ENCODE results near the gene HPS5. TPM values are rescaled to one million over a fixed set of nuclear protein-coding genes. Genes with fewer than 3 reads are reported as not detected.
A peak's percentile ranks its signal among the peaks of the same experiment; 100 is the strongest.
"Not testable (repeated sequence)": the region's sequence is repeated elsewhere in the genome, so short reads cannot be mapped to it uniquely, and the experiment has no call there.

The HPS5 gene
- total RNA-seq, 1 donor from 2014 or later: 44.5 TPM

DNA sequence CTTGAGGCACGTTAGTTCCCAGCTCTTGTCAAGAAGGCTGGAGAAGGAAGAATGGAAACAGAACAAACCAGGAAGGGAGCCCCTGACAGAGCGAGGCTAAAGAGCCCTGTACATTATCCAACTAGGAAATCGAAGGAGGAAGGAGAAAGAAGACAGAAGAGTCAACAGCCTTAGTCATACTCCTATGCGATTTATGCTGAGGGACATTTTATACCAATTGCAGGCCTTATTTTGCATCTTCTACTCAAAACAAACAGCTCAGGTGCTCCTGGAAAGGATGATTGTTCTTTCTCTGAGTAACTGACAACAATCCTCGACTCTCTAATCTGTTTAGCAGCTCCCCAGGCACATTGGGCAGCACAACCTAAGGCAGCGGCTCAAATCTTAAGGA is 74.8 kb downstream of the HPS5 start:
- DNase-seq (ENCODE audit: low spot score); intact Hi-C loops (cut with DNase I); ATAC-seq: not testable (repeated sequence)

DNA sequence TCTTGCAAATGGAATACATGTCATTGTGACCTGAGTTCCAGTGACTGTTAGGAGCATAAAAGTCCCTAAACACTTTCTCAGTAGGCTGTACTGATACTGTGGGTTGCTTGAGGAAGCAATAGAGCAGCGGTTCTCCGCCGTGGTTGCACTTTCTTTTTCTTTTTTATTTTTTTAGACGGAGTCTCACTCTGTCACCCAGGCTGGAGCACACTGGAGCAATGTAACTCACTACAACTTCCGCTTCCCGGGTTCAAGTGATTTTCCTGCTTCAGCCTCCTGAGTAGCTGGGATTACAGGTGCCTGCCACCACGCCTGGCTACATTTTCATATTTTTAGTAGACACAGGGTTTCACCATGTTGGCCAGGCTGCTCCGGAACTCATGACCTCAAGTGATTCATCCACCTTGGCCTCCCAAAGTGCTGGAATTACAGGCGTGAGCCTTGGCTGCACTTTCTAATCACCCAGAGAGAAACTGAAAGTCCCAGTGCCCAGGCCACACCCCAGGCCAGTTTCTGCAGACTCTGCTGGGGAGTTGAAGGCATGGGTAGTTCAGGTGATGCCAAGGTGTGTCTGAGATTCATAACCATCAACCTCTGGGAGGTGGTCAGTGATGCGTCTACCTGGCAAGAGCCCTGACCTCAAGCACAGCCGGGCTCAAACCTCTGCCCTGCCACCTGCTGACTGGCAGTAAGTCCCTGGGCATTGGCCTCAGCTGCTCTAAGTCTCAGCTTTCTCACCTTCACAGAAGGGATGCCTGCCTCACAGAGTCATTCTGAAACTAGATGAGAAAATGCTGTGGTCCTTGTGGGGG is 75.4 kb downstream of the HPS5 start:
- intact Hi-C loops (cut with DNase I); DNase-seq (ENCODE audit: low spot score): not testable (repeated sequence)
- ATAC-seq: peak; percentile 32

DNA sequence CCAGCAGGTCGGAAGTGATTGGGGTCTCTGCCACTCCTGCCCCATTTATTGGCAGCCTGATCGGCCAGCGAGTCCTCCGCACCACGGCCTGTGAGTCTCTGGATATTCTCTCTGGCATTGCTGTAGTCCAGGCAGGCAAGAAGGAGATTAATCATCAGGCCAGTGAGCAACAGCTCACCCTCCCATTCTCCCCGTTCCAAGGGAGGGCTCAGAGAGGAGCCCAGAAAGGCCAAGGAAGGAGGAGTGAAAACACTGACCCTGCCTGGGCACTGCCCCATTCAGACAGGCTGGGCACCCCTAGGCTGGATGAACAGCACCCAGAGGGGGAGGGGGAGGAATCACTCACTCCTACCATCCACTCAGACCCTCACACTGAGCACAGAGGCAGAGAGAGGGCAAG is 76.5 kb downstream of the HPS5 start:
- DNase-seq (ENCODE audit: low spot score): no peak
- ATAC-seq: no peak
- intact Hi-C loops (cut with DNase I): no loop called here

DNA sequence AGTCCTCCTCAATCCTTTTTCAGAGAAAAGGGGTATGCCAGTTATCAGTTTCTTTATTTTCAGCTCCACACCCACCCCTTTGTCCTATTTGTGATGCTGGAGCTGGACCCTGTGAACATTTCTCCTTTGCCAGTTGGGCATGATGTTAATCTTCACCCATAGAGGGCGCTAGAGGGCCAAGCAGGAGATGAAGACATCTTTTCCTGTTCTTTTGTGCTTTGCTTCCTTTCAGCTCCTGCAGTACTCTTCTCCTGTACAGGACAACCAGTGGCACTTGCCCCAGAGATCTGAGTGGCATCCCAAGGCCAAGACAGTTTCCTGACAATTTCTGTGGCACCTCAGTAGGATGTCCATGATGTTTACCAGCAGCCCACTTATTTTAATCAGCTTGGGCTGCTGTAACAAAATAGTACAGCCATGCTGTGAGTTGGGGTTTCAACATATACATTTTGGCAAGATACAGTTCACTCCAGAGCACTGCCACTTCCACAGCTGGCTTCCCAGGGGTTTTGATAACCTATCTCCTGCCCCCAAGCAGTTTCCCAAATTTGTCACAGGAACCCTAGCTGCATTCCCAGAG is 78.1 kb downstream of the HPS5 start:
- ATAC-seq: no peak
- DNase-seq (ENCODE audit: low spot score): peak; percentile 62
- intact Hi-C loops (cut with DNase I): no loop called here

DNA sequence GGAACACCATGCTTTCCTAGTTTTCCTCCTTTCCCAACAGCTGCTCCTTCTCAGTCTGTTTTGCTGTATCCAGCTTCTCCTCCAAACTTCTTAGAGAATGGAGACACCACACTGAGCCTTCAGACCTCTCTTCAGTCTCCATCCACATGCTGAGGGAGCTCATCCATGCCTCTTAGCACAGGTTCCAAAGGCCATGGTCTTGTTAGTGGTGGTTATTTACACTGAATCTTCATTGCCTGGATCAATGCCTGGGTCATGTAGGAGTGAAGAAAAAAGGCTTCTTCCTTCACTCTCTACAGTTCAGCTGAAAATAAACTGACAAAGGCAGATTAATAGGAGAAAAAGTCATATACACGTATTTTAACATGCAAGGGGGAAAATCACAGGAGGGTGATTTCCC is 82.3 kb downstream of the HPS5 start:
- intact Hi-C loops (cut with DNase I): no loop called here
- ATAC-seq (no peak), DNase-seq (ENCODE audit: low spot score) (no peak)

DNA sequence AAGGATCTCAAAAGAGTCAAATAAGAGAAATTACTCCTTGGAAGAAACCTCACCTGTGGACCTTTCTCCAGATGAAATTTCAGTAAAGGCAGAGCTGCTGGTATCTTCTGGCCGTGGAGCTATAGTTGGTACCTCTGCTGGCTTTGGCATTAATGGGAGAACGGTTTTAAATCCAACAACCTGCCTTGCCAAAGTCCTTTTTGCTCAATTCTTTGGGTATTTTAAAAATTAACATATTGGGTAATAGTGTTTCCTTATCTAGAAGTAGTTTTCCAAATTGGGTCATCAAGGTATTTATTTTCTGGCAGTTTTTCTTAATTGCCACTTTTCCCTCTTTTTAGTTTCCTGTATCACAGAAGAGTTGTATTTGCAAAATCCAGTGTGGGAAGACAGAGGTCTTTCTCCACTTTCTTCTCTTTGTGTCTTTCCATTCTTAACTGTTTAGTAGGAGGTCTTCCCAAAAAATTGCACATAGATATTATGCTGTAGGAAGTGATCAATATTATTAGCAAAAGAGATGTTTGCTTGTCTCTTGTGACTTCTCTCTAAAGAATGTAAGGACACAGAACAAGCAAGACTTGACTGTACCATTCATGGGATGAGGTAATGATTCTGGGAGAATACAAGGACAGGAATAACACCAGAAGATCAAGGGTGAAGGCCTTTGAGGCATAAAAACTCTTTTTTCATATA is 85.1 kb downstream of the HPS5 start, which contains the start of gene SAA4:
TSS of gene SAA4 (minus strand) at position 139 of the 693 bp plus-strand sequence. CDS start 876 bp downstream, outside the sequence.
- ATAC-seq (no peak), DNase-seq (ENCODE audit: low spot score) (no peak)
- intact Hi-C loops (cut with DNase I): no loop called here

DNA sequence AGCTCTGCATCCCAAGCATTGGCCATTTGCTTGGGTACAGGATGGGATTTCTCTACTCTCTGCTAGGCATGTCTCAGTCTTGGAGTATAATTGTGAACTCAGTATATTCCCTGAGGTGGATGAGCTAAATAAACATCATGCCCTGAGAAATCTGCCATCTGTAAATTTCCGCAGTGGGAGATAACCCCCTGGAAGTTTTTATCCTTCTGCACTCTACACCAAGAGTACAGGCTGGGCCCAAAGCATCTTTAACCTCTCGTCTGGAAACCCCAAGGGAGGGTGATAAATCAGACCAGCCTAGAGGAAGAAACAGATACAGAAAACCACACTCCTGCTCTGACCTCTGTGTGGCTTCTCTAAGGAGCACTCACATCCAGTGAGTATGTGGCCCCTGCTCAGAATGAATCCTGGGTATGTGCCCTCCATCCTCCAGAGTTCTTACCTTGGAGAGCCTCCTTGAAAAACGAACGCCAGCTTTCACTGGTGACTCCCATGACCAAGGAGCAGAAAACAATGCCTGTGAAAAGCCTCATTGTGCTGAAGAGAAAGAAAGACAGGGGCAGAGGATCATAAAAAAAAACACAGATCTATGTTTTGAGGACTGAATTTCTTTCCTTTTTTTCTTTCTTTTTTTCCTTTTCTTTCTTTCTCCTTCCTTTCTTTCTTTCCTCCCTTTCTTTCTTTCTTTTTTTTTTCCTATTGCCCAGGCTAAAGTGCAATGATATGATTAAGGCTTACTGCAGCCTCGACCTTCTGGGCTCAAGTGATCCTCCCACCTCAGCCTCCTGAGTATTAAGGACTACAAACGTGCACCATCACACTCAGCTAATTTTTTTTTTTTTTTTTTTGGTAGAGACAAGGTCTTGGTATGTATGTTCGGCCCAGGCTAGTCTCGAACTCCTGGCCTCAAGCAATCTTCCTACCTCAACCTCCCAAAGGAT is 86.3 kb downstream of the HPS5 start:
- intact Hi-C loops (cut with DNase I): no loop called here
- ATAC-seq: no peak
- no peak for DNase-seq (ENCODE audit: low spot score)

DNA sequence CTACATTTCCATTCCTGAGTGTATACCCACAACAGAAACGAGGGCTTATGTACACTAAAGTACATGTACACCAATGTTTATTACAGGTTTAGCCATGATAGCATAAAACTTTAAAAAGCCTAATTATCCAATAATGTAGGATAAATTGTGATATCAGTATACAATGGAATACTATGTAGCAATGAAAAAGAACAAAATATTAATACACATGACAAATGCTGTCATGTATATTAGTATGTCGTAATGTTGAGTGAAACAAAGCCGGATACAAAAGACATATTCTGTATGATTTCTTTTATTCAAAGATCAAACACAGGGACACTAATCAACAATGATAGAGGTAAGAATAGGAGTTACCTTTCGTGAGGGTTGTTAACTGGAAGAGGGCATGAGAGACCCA is 88.0 kb downstream of the HPS5 start:
- DNase-seq (ENCODE audit: low spot score) (no peak), ATAC-seq (no peak)
- intact Hi-C loops (cut with DNase I): no loop called here

DNA sequence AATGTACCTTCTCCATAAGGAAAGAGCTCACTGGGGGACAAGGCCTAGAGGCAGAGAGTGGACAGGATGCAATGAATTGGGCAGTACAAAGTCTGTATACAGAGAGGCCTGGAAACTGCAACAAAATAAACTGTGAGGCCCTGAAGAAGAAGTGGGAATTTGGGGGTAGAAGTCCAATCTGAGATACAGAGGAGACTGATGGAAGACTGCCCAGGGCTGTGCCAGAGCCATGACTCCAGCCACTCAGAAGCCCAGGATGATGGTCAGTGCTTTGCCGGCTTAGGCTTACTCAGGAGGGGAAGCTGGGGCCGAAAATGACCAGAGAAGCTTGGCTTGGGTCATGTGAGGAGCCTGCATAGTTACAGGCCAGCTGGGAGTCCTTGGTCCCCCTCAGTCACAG is 91.1 kb downstream of the HPS5 start:
- intact Hi-C loops (cut with DNase I): no loop called here

DNA sequence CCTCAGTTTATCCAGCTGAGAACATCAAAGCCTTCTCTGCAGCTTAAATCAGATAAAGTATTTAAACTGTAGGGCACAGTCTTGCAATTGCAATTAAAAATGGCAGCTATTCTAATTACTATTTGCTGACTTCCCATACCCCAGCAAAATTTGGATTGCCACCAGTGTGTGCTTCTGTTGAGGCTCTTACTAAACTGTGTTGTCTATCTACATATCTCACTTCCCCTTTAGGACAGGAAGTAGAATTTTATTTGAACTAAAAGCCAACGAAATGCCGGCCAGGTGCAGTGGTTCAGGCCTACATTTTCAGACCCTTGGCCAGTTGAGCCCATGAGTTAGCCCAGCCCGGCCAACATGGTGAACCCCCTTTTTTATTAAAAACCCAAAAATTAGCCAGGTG is 92.4 kb downstream of the HPS5 start:
- intact Hi-C loops (cut with DNase I): no loop called here

More for the DNA sequence above, 91.1 kb downstream of the HPS5 start:
- DNase-seq (ENCODE audit: low spot score) (no peak), ATAC-seq (no peak)

More for the DNA sequence above, 92.4 kb downstream of the HPS5 start:
- no peak for DNase-seq (ENCODE audit: low spot score)
- ATAC-seq: no peak

Other genes starting within 250 kb of the HPS5 start
- gene SAAL1, start 216.1 kb downstream of the HPS5 start, total RNA-seq: 14.3 TPM
- not detected for gene MRGPRX3, start 189.6 kb downstream of the HPS5 start, total RNA-seq
- gene MRGPRX4, start 149.3 kb downstream of the HPS5 start, total RNA-seq: not detected
- gene SAA4, start 85.3 kb downstream of the HPS5 start, total RNA-seq: not detected
- gene SAA2, start 73.5 kb downstream of the HPS5 start, total RNA-seq: 2.6 TPM
- gene SAA1, start 55.9 kb downstream of the HPS5 start, total RNA-seq: 11.6 TPM
- gene GTF2H1, start 427 bp upstream of the HPS5 start, total RNA-seq: 53.5 TPM
- gene LDHA, start 72.4 kb upstream of the HPS5 start, total RNA-seq: 303 TPM
- gene LDHC, start 90.2 kb upstream of the HPS5 start, total RNA-seq: 0.80 TPM
- gene LDHAL6A, start 133.7 kb upstream of the HPS5 start, total RNA-seq: not detected
- 49.2 TPM for gene TSG101, start 204.8 kb upstream of the HPS5 start, total RNA-seq